PC-9 (cell line): Measurements from ENCODE around the gene ZNF638. TPM values are rescaled to one million over a fixed set of nuclear protein-coding genes. Genes with fewer than 3 reads are reported as not detected.

Source experiments
- BruUV-seq: library from RNA; stranded (reverse); fragments of 400-500 nt; replicated peaks from 2 replicates; lab custom pipeline; 2021; lab: Mats Ljungman, UMichigan
- CTCF ChIA-PET: fragments of 300-600 bp; sonication (Branson Sonifier 250); formaldehyde crosslinking; loops from one replicate; lab custom pipeline; 2022; ENCODE audit warnings: antibody characterized with exemption; lab: Charles Lee
- POLR2A ChIA-PET: fragments of 300-600 bp; sonication (Branson Sonifier 250); formaldehyde crosslinking; loops from one replicate; lab custom pipeline; 2022; ENCODE audit warnings: antibody characterized with exemption; ENCODE audit not compliant: unreplicated experiment; lab: Charles Lee
- DNase-seq, 2 experiments: peaks; one replicate each; pipeline versions ENCODE4 v3.0.0 to v3.0.0-alpha.2; 2015 to 2022; ENCODE audit warnings: mixed read lengths in 1 of 2
- H2AFZ ChIP-seq: fragments of 200-600 bp; sonication (generic); 2 replicates; pipeline ENCODE4 v1.8.1; 2017; ENCODE audit warnings: antibody characterized with exemption
- H3F3A ChIP-seq: fragments of 200-600 bp; sonication (generic); 2 replicates; pipeline ENCODE4 v1.8.1; 2017; ENCODE audit warnings: antibody characterized with exemption, mild to moderate bottlenecking, low read depth; ENCODE audit not compliant: insufficient read depth
- H3K27ac ChIP-seq: fragments of 200-600 bp; sonication (generic); 2 replicates; pipeline ENCODE4 v1.6.1; 2016; ENCODE audit warnings: mixed run types
- H3K27me3 ChIP-seq: fragments of 200-600 bp; sonication (generic); 2 replicates; pipeline ENCODE4 v1.6.1; 2016; ENCODE audit warnings: low read depth, mixed run types; ENCODE audit not compliant: insufficient read depth
- H3K36me3 ChIP-seq: fragments of 200-600 bp; sonication (generic); 2 replicates; pipeline ENCODE4 v1.6.1; 2016; ENCODE audit warnings: low read depth, mixed run types
- H3K4me1 ChIP-seq: fragments of 200-600 bp; sonication (generic); replicated peaks from 2 replicates; pipeline ENCODE4 v1.6.1; 2016; ENCODE audit warnings: mixed run types; ENCODE audit not compliant: insufficient read depth
- H3K4me2 ChIP-seq: fragments of 200-600 bp; sonication (generic); 2 replicates; pipeline ENCODE4 v1.6.1; 2017; ENCODE audit warnings: mixed run types
- H3K4me3 ChIP-seq: fragments of 200-600 bp; sonication (generic); 2 replicates; pipeline ENCODE4 v1.6.1; 2016; ENCODE audit warnings: mixed run types
- H3K79me2 ChIP-seq: fragments of 200-600 bp; sonication (generic); 2 replicates; pipeline ENCODE4 v1.6.1; 2017; ENCODE audit warnings: low read depth, mixed run types
- H3K9me2 ChIP-seq: fragments of 200-600 bp; sonication (generic); 2 replicates; pipeline ENCODE4 v1.8.1; 2017; ENCODE audit warnings: mild to moderate bottlenecking; ENCODE audit not compliant: insufficient read depth
- H3K9me3 ChIP-seq: fragments of 200-600 bp; sonication (generic); 2 replicates; pipeline ENCODE4 v1.8.1; 2016; ENCODE audit warnings: low read depth; ENCODE audit not compliant: insufficient read depth
- H4K20me1 ChIP-seq: fragments of 200-600 bp; sonication (generic); 2 replicates; pipeline ENCODE4 v1.8.1; 2017; ENCODE audit not compliant: insufficient read depth
- CTCF ChIP-seq: fragments of 200-600 bp; sonication (generic); conservative IDR thresholded peaks from 2 replicates; pipeline ENCODE4 v1.6.1; 2017; ENCODE audit warnings: mixed run types, antibody characterized with exemption, mild to moderate bottlenecking, moderate library complexity
- EZH2 ChIP-seq: fragments of 200-600 bp; sonication (generic); IDR thresholded peaks from 2 replicates; pipeline ENCODE4 v1.8.0; 2017; ENCODE audit warnings: antibody characterized with exemption, low read depth
- intact Hi-C: fragments of 100-400 bp; cut with micrococcal nuclease; formaldehyde crosslinking; loops from one replicate; pipeline ENCODE4 v1.10.0; 2022; ENCODE audit not compliant: unreplicated experiment
- total RNA-seq: library from RNA; stranded (reverse); gene quantifications from 2 replicates; pipeline ENCODE4 v1.2.3, GENCODE V29; 2021

The ZNF638 gene
- total RNA-seq, 1 experiment from 2014 or later = 109 TPM

GRCh38 chr2:71283131-71283530 lies 48.5 kb upstream of the ZNF638 start:
- H3K9me2 ChIP-seq = no peaks in the 10 kb centered on the region
- intact Hi-C loops = no loop called here
- CTCF ChIA-PET = no interaction called here
- peaks cover 9% of the 10 kb centered on the region; the same call in 1 of the 2 replicates for H3K4me1 ChIP-seq
- no peak overlapping the region for H3K4me2 ChIP-seq
- H3K9me3 ChIP-seq = no peaks in the 10 kb centered on the region
- H3K79me2 ChIP-seq = 0 out of 2 replicates have a peak, but pooled peaks cover 5% of the 10 kb centered on the region
- H3K4me3 ChIP-seq = no peak overlapping the region
- H2AFZ ChIP-seq = no peak overlapping the region
- no peak for DNase-seq
- no peaks in the 10 kb centered on the region for H3K27me3 ChIP-seq
- no peaks in the 10 kb centered on the region; the same call in 1 of the 2 replicates for H3F3A ChIP-seq
- BruUV-seq = no TSS peak
- TF ChIP-seq CTCF (no peak), EZH2 (no peak)
- no peaks in the 10 kb centered on the region for H4K20me1 ChIP-seq
- POLR2A ChIA-PET = no interaction called here
- no peak overlapping the region for H3K27ac ChIP-seq
- H3K36me3 ChIP-seq = no peaks in the 10 kb centered on the region

- Histone ChIP-seq H3K9me2 (no peaks in the 10 kb centered on the region), H3F3A (no peaks in the 10 kb centered on the region), H3K4me2 (no peak overlapping the region), H3K4me3 (no peak overlapping the region), H3K4me1 (0 out of 2 replicates have a peak, but pooled peaks cover 3% of the 10 kb centered on the region), H3K79me2 (no peaks in the 10 kb centered on the region), H3K27ac (no peak overlapping the region), H4K20me1 (no peaks in the 10 kb centered on the region), H3K36me3 (no peaks in the 10 kb centered on the region), H2AFZ (no peak overlapping the region), H3K9me3 (no peaks in the 10 kb centered on the region), H3K27me3 (no peaks in the 10 kb centered on the region)
- CTCF ChIA-PET = no interaction called here
- POLR2A ChIA-PET = no interaction called here
- no peak for TF ChIP-seq CTCF
- TF ChIP-seq EZH2 = no peak
- intact Hi-C loops = no loop called here
- no peak for DNase-seq
- BruUV-seq = no TSS peak
These were observed 45.9 kb upstream of the ZNF638 start for GRCh38 chr2:71285706-71286105.

GRCh38 chr2:71291398-71291797 lies 40.2 kb upstream of the ZNF638 start:
- no TSS peak for BruUV-seq
- Histone ChIP-seq H3K36me3 (no peaks in the 10 kb centered on the region), H4K20me1 (no peaks in the 10 kb centered on the region), H3K79me2 (no peaks in the 10 kb centered on the region), H3K27ac (no peak overlapping the region), H3K4me2 (no peak overlapping the region), H3K9me2 (no peaks in the 10 kb centered on the region), H3K4me3 (no peak overlapping the region), H3K9me3 (no peaks in the 10 kb centered on the region), H2AFZ (no peak overlapping the region), H3F3A (no peaks in the 10 kb centered on the region), H3K27me3 (no peaks in the 10 kb centered on the region), H3K4me1 (no peaks in the 10 kb centered on the region)
- CTCF ChIA-PET = no interaction called here
- DNase-seq = no peak
- no peak for TF ChIP-seq CTCF
- TF ChIP-seq EZH2 = no peak
- POLR2A ChIA-PET = no interaction called here
- intact Hi-C loops = no loop called here
